ENCODE measurements around the gene DLGAP1. TPM values are rescaled to one million over a fixed set of nuclear protein-coding genes. Genes with fewer than 3 reads are reported as not detected.

The DLGAP1 gene
- total RNA-seq, 1 experiment from 2014 or later: 0.53 TPM

GRCh38 chr18:3645384-3646156, 809.5 kb downstream of the DLGAP1 start:
- no peak for DNase-seq (ENCODE audit: low spot score)

GRCh38 chr18:3634250-3634939, 820.7 kb downstream of the DLGAP1 start:
- no peak for DNase-seq (ENCODE audit: low spot score)

- DNase-seq (ENCODE audit: low spot score): no peak
Observed at GRCh38 chr18:3631887-3632286, 823.2 kb downstream of the DLGAP1 start.

- peak; percentile 52 for DNase-seq (ENCODE audit: low spot score)
Observed at GRCh38 chr18:3626929-3627458, 828.1 kb downstream of the DLGAP1 start.

DNA sequence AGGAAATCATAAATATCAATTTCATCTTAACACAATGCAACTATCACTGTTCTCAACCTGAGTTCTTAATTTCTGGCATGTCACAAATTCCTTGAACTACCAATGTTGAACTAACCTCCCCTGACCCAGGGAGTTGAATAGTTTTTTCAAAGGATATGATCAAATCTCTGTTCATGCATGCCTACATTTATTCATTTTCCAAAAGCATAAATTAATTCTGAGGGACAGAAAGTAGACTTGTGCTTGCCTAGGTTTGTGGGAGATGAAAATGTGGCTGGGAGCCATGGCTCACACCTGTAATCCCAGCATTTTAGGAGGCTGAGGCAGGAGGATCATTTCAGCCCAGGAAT, 829.4 kb downstream of the DLGAP1 start:
- no peak for DNase-seq (ENCODE audit: low spot score)

DNA sequence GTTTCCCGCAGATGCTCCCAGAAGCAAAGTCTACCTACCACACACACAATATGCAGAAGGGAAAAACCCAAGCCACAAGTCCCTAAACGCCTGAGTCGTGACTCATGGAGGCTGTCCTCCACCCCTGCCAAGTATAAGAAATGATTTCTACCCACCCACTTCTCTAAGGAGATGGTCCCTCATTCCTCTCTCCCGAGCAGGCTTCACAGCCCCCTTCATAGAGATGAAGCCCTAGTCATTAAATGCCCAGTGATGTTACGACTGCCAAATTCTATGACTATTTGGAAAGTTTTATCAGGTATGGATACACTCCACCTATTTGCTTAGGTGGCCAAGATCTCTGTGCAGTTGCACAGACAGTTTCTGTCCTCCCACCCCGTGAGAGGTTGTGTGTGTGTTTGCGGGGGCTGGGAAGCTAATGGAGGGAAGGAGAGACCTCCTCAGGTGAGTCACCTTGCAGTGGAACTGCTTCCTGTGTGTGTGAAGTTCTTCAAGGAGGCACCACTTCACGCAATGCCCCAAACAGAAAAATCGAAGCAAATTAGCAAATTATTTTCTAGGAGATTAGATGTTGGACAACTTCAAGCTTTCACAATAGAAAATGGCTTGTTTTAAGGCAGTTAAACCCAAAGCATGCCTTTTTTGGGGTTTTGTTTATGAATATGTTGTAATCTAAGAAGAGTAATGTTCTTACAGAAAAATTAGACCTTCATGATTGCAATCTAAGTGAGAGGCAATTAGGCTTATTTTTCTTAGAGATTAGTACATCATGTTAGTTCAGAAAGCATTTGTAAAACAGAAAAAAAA, 830.0 kb downstream of the DLGAP1 start:
- DNase-seq (ENCODE audit: low spot score): peak; percentile 97

DNA sequence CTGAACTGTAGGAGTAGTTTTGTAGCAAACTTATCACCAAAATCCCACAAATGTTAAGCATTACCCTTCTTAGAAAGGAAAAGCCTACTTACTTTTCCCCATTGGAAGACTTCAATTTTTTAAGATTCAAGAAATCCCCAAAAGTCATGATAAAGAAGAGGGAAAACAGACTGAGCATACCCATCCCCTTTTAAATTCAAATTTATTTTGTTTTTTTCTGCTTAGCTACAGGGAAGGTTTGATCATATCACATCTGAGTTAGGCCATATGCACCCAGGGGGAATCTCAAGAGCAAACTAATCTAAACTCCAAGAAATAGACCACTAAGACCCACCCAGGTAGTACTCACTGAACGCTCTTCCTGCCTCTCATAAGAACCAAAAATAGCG, 830.6 kb downstream of the DLGAP1 start:
- DNase-seq (ENCODE audit: low spot score): no peak

DNA sequence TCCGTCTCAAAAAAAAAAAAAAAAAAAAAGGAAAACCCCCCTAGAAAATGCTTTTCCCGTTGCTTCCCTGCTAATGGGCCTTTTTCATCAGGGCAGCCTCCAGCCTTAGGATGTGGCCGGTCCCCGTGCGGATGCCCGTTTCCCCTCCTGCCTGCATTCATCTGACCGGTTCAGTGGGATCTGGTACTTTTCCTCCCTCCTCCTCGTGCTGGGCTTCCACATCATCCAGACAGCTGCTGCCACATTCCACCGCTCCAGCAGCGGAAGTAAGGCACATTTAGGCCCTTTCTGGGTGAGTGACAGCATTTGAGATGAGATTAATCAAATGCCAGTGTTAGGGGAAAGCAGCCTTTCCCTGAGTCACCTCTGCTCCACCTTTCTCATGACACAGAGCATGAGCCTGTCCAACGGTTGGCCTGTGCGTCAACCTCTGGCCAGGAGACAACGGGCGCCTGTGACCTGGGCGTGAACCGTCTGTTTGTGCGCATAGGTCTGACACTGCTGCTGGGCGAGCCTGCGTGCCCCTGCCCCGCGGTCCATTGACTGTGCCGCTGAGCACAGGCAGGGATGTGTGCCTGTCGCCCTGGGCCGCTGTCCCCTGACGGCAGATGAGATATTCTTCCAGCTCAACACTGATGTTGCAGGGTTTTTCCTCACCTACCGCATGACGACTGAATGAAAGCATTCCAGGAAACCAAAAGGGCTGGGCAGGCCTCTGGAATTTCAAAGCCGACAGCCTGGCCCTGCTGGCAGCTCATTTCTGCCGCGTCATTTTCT, 831.1 kb downstream of the DLGAP1 start:
- DNase-seq (ENCODE audit: low spot score): peak; percentile 99

DNA sequence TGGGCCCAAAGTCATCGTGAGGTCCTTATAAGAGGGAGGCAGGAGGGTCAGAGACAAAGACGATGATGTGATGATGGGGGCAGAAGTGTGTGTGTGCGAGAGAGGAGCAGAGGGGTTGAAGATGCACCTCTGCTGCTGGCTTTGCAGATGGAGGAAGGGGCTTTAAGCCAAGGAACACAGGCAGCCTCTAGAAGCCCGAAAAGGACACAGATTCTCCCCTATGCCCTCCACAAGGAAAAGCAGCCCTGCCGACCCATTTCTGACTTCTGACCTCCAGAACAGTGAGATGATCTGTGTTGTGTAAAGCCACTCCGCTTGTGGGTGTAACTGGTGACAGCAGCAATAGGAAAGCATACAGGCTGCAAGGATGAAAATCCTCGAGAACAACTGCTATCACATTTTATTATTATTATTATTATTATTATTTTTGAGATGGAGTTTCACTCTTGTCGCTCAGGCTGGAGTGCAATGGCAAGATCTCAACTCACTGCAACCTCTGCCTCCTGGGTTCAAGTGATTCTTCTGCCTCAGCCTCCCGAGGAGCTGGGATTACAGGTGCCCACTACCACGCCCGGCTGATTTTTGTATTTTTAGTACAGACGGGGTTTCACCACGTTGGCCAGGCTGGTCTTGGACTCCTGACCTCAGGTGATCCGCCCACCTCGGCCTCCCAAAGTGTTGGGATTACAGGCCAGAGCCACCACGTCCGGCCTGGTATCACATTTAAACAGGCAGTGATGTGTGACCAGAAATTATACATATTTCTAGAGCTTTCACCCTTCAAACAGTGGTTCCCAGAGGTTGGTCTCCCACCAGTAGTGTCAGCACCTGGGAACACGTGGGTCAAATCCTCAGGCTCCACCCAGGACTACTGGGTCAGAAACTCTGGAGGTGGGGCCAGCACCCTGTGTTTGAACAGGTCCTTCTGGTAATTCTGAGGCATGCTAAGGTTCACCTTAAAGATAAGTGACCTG, 834.7 kb downstream of the DLGAP1 start:
- peak; percentile 78 for DNase-seq (ENCODE audit: low spot score)

- no peak for DNase-seq (ENCODE audit: low spot score)
Observed at GRCh38 chr18:3619746-3620145, 835.4 kb downstream of the DLGAP1 start.

GRCh38 chr18:3619222-3619621, 835.9 kb downstream of the DLGAP1 start:
- DNase-seq (ENCODE audit: low spot score): no peak

- DNase-seq (ENCODE audit: low spot score): no peak
Observed at GRCh38 chr18:3616744-3617143, 838.4 kb downstream of the DLGAP1 start.

DNA sequence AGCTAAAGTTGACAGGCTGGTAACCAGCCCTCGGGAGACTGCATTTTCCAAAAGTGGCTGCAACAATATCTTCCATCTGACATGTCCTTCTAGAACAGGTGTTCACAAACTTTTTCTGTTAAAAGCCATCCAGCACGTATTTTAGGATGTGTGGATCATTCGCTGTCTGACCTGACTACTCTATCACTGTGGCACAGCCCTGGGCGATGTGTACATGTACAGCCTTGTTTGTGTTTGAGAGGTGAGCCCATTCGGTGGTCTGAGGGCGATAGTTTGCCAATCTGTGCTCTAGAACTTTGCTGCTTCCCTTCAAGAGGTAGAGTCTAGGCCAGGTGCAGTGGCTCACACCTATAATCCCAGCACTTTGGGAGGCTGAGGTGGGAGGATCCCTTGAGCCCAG, 839.0 kb downstream of the DLGAP1 start:
- DNase-seq (ENCODE audit: low spot score): no peak

DNA sequence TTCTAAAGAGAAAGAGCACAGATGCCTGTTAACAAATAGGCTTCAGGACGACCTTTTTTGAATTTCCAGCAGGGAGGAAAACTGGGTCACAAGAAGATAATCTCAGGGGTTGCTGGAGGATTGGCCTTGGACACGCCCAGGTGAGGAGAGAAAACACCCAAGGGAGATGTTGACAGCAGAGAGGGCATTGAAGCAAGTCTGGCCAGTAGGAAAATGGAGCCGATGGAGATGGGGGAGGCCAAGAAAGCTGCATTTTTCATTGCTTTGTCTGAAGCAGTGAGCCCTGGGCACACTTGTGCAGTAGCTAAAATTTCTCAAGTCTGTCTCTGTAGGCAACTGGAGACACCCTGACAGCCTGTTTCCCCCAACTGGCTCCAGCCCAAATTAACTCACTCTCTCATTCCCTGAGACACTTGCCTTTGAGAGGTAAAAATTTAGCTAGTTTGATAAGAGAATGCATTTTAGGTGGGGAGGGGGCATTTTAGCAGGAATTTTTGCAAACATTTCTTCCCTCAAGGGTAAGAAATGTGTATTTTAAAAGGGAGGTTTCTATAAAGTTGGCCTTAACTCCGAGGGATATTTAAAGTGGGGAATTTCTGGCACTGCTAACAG, 839.6 kb downstream of the DLGAP1 start:
- no peak for DNase-seq (ENCODE audit: low spot score)

GRCh38 chr18:3612315-3612714, 842.8 kb downstream of the DLGAP1 start:
- no peak for DNase-seq (ENCODE audit: low spot score)

- no peak for DNase-seq (ENCODE audit: low spot score)
Observed at GRCh38 chr18:3611313-3612090, 843.6 kb downstream of the DLGAP1 start.

DNA sequence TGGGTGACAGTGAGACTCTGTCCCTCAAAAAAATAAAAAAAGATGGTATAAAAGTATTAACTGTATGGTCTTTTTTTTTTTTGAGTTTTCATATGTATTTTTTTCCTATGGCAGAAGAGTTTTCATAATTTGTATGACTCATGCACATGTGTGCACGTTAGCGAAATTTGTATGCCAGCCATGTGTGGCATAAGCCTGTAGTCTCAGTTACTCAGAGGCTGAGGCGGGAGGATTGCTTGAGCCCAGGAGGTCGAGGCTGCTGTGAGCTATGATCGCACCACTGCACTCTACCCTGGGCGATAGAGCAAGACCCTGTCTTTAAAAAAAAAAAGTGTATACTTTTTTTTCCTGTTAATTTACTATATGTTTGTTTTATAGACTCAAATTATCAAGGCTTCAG, 844.3 kb downstream of the DLGAP1 start:
- no peak for DNase-seq (ENCODE audit: low spot score)

- DNase-seq (ENCODE audit: low spot score): no peak
Observed at GRCh38 chr18:3610188-3610708, 844.9 kb downstream of the DLGAP1 start.

GRCh38 chr18:3608488-3608887, 846.6 kb downstream of the DLGAP1 start:
- no peak for DNase-seq (ENCODE audit: low spot score)

Measured in HT-29 (cell line).